GM10248 (cell line): ENCODE results near the gene IQGAP1.

Experiments used
- CTCF ChIA-PET: fragments of 300-600 bp; sonication (Branson Sonifier 250); formaldehyde crosslinking; extraction: SDS; loops from one replicate; lab custom pipeline; 2021; ENCODE audit warnings: antibody characterized with exemption; lab: Yijun Ruan, JAX
- POLR2A ChIA-PET: fragments of 350-650 bp; sonication (Branson Sonifier 250); formaldehyde crosslinking; extraction: SDS; loops from one replicate; lab custom pipeline; 2020; ENCODE audit warnings: antibody characterized with exemption; lab: Yijun Ruan, JAX
- DNase-seq: peaks from one replicate; pipeline ENCODE4 v3.0.0; 2012; ENCODE audit errors: extremely low spot score
- CTCF ChIP-seq: IDR thresholded peaks from 2 replicates; pipeline ENCODE4 v1.5.1; 2012; ENCODE audit warnings: mild to moderate bottlenecking, low read depth; ENCODE audit errors: extremely low read depth, missing control alignments, control extremely low read depth

IQGAP1 gene

GRCh38 chr15:90348456-90348855 lies 39.6 kb upstream of the IQGAP1 start:
- ChIA-PET POLR2A (no interaction called here), CTCF (interaction anchor here (1.5 kb wide), 1 partner anchor 14 kb away, joined by 3 read pairs; no protein-coding TSS in a partner anchor)
- DNase-seq = no peak
- no peak for TF ChIP-seq CTCF

- no peak for TF ChIP-seq CTCF
- POLR2A ChIA-PET = no interaction called here
- CTCF ChIA-PET = interaction anchor here (1.4 to 2.2 kb wide), 2 partner anchors 29 to 133 kb away, joined by 4 to 10 read pairs; no protein-coding TSS in a partner anchor
- no peak for DNase-seq
Measured at GRCh38 chr15:90349072-90349471, 39.0 kb upstream of the IQGAP1 start.

- ChIA-PET POLR2A (no interaction called here), CTCF (interaction anchor here (1.4 to 2.2 kb wide), 2 partner anchors 30 to 132 kb away, joined by 4 to 10 read pairs; no protein-coding TSS in a partner anchor)
- TF ChIP-seq CTCF = no peak
- DNase-seq = no peak
Measured at GRCh38 chr15:90349821-90350220, 38.2 kb upstream of the IQGAP1 start.

- TF ChIP-seq CTCF = no peak
- no peak for DNase-seq
- CTCF ChIA-PET = interaction anchor here (0.6 to 2.4 kb wide), 5 partner anchors 9 to 245 kb away, joined by 3 to 13 read pairs (median 4); no protein-coding TSS in a partner anchor
- POLR2A ChIA-PET = interaction anchor here (1.0 kb wide), 1 partner anchor 36 kb away, joined by 4 read pairs; no protein-coding TSS in a partner anchor
Measured at GRCh38 chr15:90351479-90352106, 36.4 kb upstream of the IQGAP1 start.

GRCh38 chr15:90352107-90352893 lies 35.7 kb upstream of the IQGAP1 start, which contains the start of gene ZNF774:
Gene ZNF774 (plus strand): TSS chr15:90352284. CDS start chr15:90354661, 2,377 bp downstream.
- POLR2A ChIA-PET = interaction anchor here (0.9 to 1.0 kb wide), 2 partner anchors 35 to 66 kb away, joined by 3 to 4 read pairs; no protein-coding TSS in a partner anchor
- no peak for TF ChIP-seq CTCF
- DNase-seq = peak; percentile 100
- CTCF ChIA-PET = interaction anchor here (0.9 to 2.4 kb wide), 4 partner anchors 8 to 244 kb away, joined by 3 to 13 read pairs (median 4); no protein-coding TSS in a partner anchor

- TF ChIP-seq CTCF = no peak
- ChIA-PET CTCF (interaction anchor here (1.1 kb wide), 1 partner anchor 577 kb away, joined by 4 read pairs; the partner anchor contains the start of gene HDDC3), POLR2A (no interaction called here)
- DNase-seq = no peak
Measured at GRCh38 chr15:90354986-90355385, 33.1 kb upstream of the IQGAP1 start.
